RWPE1 (cell line): Measurements from ENCODE around the gene FN3KRP.

Experiments
- CTCF ChIA-PET: fragments of 350-600 bp; sonication (Branson Sonifier 250); formaldehyde crosslinking; extraction: SDS; loops from one replicate; lab custom pipeline; 2021; lab: Yijun Ruan, JAX
- POLR2A ChIA-PET: fragments of 400-600 bp; formaldehyde crosslinking; extraction: SDS; loops from one replicate; lab custom pipeline; 2020; ENCODE audit warnings: antibody characterized with exemption; ENCODE audit not compliant: low non-redundant PET; lab: Yijun Ruan, JAX
- DNase-seq: peaks from one replicate; pipeline ENCODE4 v3.0.0; 2012; ENCODE audit warnings: low spot score
- H3K27ac ChIP-seq: fragments of 450-650 bp; 2 replicates; pipeline ENCODE4 v1.5.1; 2017
- CTCF ChIP-seq: fragments of 450-650 bp; conservative IDR thresholded peaks from 2 replicates; pipeline ENCODE4 v1.5.1; 2017; ENCODE audit warnings: low read depth, mild to moderate bottlenecking

FN3KRP gene

GRCh38 chr17:82703935-82704865, 12.3 kb upstream of the FN3KRP start:
- ChIA-PET CTCF (no interaction called here), POLR2A (no interaction called here)
- no peak overlapping the region for H3K27ac ChIP-seq
- DNase-seq, result no peak
- no peak for TF ChIP-seq CTCF

GRCh38 chr17:82704886-82705285, 11.6 kb upstream of the FN3KRP start:
- TF ChIP-seq CTCF, result no peak
- POLR2A ChIA-PET, result no interaction called here

DNA sequence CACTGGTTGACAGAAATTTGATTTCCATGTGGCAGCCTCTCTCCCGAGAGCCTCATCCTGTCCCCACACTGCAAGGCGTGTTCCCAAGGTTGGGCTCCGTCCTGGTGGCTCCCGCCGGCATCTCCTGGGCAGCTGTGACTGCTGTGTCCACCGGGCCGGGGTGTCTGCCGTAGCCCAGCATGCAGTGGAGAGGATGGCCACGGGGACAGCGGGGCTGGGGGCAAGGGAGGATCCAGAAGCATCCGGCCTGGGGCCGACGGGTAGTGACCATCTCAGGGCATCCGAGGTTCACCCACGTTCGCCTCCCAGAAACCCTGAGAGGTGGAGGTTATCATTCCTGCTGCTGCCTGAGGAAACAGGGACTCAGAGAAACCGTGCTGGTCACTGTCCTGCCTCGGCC, 10.8 kb upstream of the FN3KRP start:
- TF ChIP-seq CTCF, result no peak
- ChIA-PET POLR2A (no interaction called here), CTCF (no interaction called here)
- no peak overlapping the region for H3K27ac ChIP-seq
- DNase-seq, result no peak

More at GRCh38 chr17:82704886-82705285, 11.6 kb upstream of the FN3KRP start:
- no peak overlapping the region for H3K27ac ChIP-seq
- CTCF ChIA-PET, result no interaction called here
- no peak for DNase-seq

DNA sequence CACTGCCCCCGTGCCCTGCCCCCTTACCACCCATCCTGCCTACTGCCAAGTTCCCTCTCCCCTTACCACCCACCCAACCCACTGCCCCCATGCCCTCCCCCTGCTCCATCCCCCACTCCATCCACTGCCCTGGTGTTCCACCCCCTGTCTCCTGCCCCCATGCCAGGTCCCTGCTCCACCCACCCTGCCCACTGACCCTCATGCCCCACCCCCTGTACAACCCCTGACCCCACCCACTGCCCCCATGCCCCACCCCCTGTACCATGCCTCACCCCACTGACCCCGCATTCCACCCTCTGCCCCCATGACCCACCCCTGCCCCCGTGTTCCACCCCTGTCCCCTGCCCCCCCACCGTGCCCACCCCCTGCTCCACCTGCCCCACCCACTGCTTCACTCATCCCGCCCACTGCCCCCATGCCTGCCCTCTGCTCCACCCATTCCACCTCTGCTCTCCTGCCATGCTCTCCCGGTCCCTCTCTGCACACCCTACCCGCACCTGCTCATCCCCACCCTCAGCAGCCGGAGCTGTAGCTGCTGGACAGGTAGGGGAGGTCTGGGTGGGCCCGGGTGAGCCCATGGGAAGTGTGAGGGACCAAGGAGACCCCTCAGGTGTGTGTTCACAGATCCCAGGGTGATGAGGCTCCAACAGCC, 7.4 kb upstream of the FN3KRP start:
- POLR2A ChIA-PET, result no interaction called here
- DNase-seq, result no peak
- H3K27ac ChIP-seq, result no peak overlapping the region
- CTCF ChIA-PET, result no interaction called here
- TF ChIP-seq CTCF, result no peak

- DNase-seq, result no peak
- H3K27ac ChIP-seq, result no peak overlapping the region
- CTCF ChIA-PET, result interaction anchor here (0.6 kb wide), 1 partner anchor 27 kb away, joined by 3 read pairs; no protein-coding TSS in a partner anchor
- POLR2A ChIA-PET, result no interaction called here
- no peak for TF ChIP-seq CTCF
Measured at GRCh38 chr17:82709676-82710498, 6.6 kb upstream of the FN3KRP start.
